Sigmoid colon (tissue), 4 donors: ENCODE results near the gene TJP3.

ENCODE experiments used
- CTCF ChIP-seq, 4 experiments: fragments of 450-650 bp in 3 of 4; fragments of 200-600 bp in 1 of 4; IDR thresholded peaks; one replicate each; pipeline ENCODE4 v1.5.1; 2016 to 2019; ENCODE audit warnings: antibody characterized with exemption in 4 of 4, mild to moderate bottlenecking in 3 of 4, moderate library complexity in 2 of 4
- POLR2A ChIP-seq, 2 donors: fragments of 450-650 bp; IDR thresholded peaks; one replicate each; pipeline ENCODE4 v1.6.1; 2016; ENCODE audit warnings: antibody characterized with exemption in 2 of 2, mild to moderate bottlenecking in 2 of 2, moderate library complexity in 2 of 2
- POLR2AphosphoS5 ChIP-seq, 4 donors: sonication (generic); formaldehyde crosslinking; IDR thresholded peaks; one replicate each; pipeline ENCODE4 v1.6.1; 2017; ENCODE audit warnings: antibody characterized with exemption in 4 of 4

DNA sequence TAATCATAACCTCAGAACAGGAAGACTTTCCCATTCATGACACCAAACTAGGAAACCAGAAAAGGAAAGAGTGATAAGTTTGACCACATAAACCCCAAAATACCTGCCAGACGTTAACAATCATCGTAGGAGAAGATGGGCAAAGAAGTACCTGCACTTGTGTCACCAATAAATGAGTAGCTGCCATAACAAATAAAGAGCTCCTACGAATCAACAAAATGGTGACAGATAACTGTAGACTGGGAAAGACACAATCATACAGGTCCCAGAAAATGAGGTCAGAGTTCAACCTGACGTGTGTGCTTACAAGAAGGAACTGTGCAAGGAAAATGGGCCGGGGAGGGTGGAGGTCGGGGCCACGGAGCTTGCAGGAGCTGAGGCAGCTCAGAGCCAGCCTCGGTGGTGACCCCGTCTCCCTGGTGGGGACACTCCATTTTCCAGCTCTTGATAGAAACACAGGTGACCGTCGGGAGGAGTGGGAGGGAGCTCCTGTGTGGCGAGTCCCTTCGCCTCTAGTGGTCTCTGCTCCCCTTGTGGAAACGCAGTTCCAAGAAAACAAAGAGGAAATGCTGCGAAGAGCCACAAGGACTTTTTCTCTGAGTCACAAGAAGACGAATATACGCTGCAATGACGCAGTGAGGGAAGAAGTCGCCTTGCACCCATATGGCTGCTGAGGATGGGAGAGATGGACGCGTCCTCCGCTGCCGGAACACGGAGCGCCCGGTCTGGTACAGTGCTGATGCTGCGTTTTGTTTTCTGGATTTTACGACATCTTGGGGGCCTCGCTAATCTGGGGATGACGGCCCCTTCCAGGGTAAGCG, 17.4 kb upstream of the TJP3 start:
- TF ChIP-seq CTCF (IDR thresholded peaks at IDR 0.05) (no peak), POLR2A (IDR thresholded peaks at IDR 0.05) (no peak), POLR2AphosphoS5 (IDR thresholded peaks at IDR 0.05) (no peak)
